Neural crest cell (in vitro differentiated cells): ENCODE data around the gene ELAC1. TPM values are rescaled to one million over a fixed set of nuclear protein-coding genes. Genes with fewer than 3 reads are reported as not detected.
"Not testable (repeated sequence)": the region's sequence is repeated elsewhere in the genome, so short reads cannot be mapped to it uniquely, and the experiment has no call there.

Source experiments
- DNase-seq: peaks from one replicate; pipeline ENCODE4 v3.0.0; 2021; ENCODE audit warnings: low read depth, mixed read lengths, low spot score
- H3K27ac Mint-ChIP-seq: one replicate; pipeline ENCODE4 v1.8.0; 2021; ENCODE audit warnings: mild to moderate bottlenecking, mixed read lengths; ENCODE audit not compliant: unreplicated experiment
- H3K27me3 Mint-ChIP-seq: 2 replicates; pipeline ENCODE4 v1.8.0; 2021; ENCODE audit warnings: low read depth, mild to moderate bottlenecking, mixed read lengths
- H3K36me3 Mint-ChIP-seq: 2 replicates; pipeline ENCODE4 v1.8.0; 2021; ENCODE audit warnings: low read depth, mild to moderate bottlenecking, mixed read lengths
- H3K4me1 Mint-ChIP-seq: 2 replicates; pipeline ENCODE4 v1.8.0; 2021; ENCODE audit warnings: mixed read lengths
- H3K4me3 Mint-ChIP-seq: one replicate; pipeline ENCODE4 v1.8.0; 2021; ENCODE audit warnings: mild to moderate bottlenecking, mixed read lengths
- H3K9me3 Mint-ChIP-seq: 2 replicates; pipeline ENCODE4 v1.8.0; 2021; ENCODE audit warnings: mixed read lengths
- total RNA-seq: library from RNA; stranded (reverse); gene quantifications from 2 replicates; pipeline ENCODE4 v1.2.1, GENCODE V29; 2021
- TF ChIP-seq, protein P1 (sequence below): fragments of 200-600 bp; sonication (generic); conservative IDR thresholded peaks from 2 replicates; pipeline ENCODE4 v1.5.0; 2021; ENCODE audit warnings: antibody characterized with exemption, mild to moderate bottlenecking

Gene ELAC1
- total RNA-seq, 1 donor from 2014 or later: 15.0 TPM

- Mint-ChIP-seq H3K4me3 (no peak overlapping the region), H3K27ac (no peak overlapping the region), H3K4me1 (peaks cover 6% of the 10 kb centered on the region), H3K27me3 (no peaks in the 10 kb centered on the region), H3K9me3 (no peaks in the 10 kb centered on the region), H3K36me3 (peaks cover 15% of the 10 kb centered on the region)
- TF ChIP-seq, protein P1, sequence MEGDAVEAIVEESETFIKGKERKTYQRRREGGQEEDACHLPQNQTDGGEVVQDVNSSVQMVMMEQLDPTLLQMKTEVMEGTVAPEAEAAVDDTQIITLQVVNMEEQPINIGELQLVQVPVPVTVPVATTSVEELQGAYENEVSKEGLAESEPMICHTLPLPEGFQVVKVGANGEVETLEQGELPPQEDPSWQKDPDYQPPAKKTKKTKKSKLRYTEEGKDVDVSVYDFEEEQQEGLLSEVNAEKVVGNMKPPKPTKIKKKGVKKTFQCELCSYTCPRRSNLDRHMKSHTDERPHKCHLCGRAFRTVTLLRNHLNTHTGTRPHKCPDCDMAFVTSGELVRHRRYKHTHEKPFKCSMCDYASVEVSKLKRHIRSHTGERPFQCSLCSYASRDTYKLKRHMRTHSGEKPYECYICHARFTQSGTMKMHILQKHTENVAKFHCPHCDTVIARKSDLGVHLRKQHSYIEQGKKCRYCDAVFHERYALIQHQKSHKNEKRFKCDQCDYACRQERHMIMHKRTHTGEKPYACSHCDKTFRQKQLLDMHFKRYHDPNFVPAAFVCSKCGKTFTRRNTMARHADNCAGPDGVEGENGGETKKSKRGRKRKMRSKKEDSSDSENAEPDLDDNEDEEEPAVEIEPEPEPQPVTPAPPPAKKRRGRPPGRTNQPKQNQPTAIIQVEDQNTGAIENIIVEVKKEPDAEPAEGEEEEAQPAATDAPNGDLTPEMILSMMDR: no peak
- DNase-seq: no peak
Measured at GRCh38 chr18:50986360-50987087, 18.7 kb downstream of the ELAC1 start.

DNA sequence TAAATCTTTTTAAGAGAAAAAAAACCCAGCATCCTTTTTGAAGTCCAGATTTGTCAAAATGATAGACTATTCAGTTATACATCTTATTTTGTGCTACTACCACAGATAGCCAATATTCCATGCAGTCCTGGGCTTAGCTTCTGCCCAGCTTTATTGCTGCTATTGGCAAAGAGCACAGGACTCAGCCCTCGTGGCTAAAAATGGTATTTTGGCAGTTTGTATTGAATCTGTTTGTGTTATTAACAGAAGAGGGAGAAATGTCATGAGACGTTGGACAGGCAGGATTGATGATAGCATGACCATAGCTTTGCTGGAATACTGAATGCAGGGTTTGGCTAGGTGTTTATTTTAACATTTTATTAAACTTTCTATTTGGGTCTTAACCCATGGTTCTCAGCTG is 19.4 kb downstream of the ELAC1 start:
- Mint-ChIP-seq H3K4me1 (peaks cover 13% of the 10 kb centered on the region), H3K9me3 (no peaks in the 10 kb centered on the region), H3K4me3 (no peak overlapping the region), H3K27me3 (no peaks in the 10 kb centered on the region), H3K27ac (no peak overlapping the region), H3K36me3 (peaks cover 15% of the 10 kb centered on the region)
- no peak for DNase-seq
- TF ChIP-seq, protein P1: no peak

DNA sequence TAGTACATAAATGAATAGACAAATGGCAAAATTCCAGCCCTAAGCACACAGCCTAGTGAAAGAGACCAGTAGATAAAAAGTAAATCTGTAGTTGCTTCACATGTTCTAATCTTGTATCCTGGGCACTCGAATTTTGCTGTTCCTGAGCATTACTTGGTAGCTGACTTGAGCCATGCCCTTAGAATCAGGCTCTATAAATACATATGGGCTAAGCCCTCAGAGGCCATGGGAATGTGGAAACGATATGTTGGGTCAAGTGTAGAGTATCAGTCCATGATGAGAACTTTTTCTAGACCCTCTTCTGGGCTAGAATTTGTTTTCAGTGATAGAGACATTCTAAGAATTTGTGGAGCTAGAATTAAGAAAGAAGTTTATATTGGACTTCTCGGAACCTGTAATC is 21.9 kb downstream of the ELAC1 start:
- DNase-seq: no peak
- TF ChIP-seq, protein P1: no peak
- Mint-ChIP-seq H3K27me3 (no peaks in the 10 kb centered on the region), H3K4me3 (no peak overlapping the region), H3K4me1 (peaks cover 18% of the 10 kb centered on the region), H3K36me3 (peaks cover 6% of the 10 kb centered on the region), H3K27ac (no peak overlapping the region), H3K9me3 (no peaks in the 10 kb centered on the region)

GRCh38 chr18:50992351-50992762 is 24.5 kb downstream of the ELAC1 start:
- no peaks in the 10 kb centered on the region for H3K27me3 Mint-ChIP-seq
- peak overlapping the region; percentile 27 for H3K4me3 Mint-ChIP-seq
- TF ChIP-seq, protein P1: no peak
- peak; percentile 16 for DNase-seq
- peaks cover 18% of the 10 kb centered on the region for H3K4me1 Mint-ChIP-seq
- H3K27ac Mint-ChIP-seq: peak overlapping the region; percentile 92
- H3K9me3 Mint-ChIP-seq: peaks cover 3% of the 10 kb centered on the region
- H3K36me3 Mint-ChIP-seq: peaks cover 5% of the 10 kb centered on the region

GRCh38 chr18:50994031-50994430 is 26.2 kb downstream of the ELAC1 start:
- H3K27ac Mint-ChIP-seq: no peak overlapping the region
- H3K4me3 Mint-ChIP-seq: no peak overlapping the region
- H3K4me1 Mint-ChIP-seq: peaks cover 18% of the 10 kb centered on the region
- H3K9me3 Mint-ChIP-seq: peaks cover 7% of the 10 kb centered on the region
- no peak for DNase-seq
- peaks cover 3% of the 10 kb centered on the region for H3K36me3 Mint-ChIP-seq
- TF ChIP-seq, protein P1: no peak
- no peaks in the 10 kb centered on the region for H3K27me3 Mint-ChIP-seq

DNA sequence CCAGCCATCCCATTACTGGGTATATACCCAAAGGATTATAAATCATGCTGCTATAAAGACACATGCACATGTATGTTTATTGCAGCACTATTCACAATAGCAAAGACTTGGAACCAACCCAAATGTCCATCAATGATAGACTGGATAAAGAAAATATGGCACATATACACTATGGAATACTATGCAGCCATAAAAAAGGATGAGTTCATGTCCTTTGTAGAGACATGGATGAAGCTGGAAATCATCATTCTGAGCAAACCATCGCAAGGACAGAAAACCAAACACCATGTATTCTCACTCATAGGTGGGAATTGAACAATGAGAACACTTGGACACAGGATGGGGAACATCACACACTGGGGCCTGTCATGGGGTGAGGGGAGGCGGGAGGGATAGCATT is 35.3 kb downstream of the ELAC1 start:
- not testable (repeated sequence) for H3K4me3 Mint-ChIP-seq, H3K4me1 Mint-ChIP-seq, H3K27ac Mint-ChIP-seq, H3K27me3 Mint-ChIP-seq, DNase-seq
- peaks cover 14% of the 10 kb centered on the region for H3K9me3 Mint-ChIP-seq
- H3K36me3 Mint-ChIP-seq: peaks cover 10% of the 10 kb centered on the region
